Measurements from ENCODE around the gene SSTR3.

DNA sequence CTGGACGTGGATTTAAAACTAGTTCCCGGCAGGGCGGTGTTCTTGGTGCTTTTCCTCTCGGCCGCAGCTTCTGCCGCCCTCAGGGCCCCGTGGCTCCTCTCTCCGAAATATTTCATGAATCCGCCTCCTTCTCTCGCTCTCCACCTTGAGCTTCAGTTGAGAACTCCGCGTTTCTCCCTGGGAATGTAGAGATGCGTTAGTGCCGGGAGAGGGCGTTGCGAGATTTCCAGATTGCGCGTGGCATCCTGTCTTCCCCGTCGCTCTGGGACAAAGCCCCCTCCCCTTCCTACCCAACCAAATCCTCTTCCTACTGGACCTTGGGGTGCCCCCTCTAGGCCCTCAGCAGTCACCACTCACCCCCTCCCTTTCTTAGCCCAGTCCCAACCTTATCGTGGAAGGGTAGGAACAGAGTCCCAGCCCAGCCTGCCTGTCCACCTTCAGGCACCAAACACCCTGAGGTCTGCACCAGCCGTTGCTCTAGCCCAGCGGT, 47.3 kb upstream of the SSTR3 start:
- TF ChIP-seq ZFX (CRISPR knock-in tag; IDR thresholded peaks at IDR 0.05; ENCODE audit: low read depth) (no peak), HCFC1 (IDR thresholded peaks at IDR 0.05; ENCODE audit: low read depth, low read length) (no peak), ZNF24 (IDR thresholded peaks at IDR 0.05) (no peak), TAF1 (CRISPR knock-in tag; IDR thresholded peaks at IDR 0.05) (no peak), HHEX (CRISPR knock-in tag; IDR thresholded peaks at IDR 0.05) (no peak), ZNF773 (CRISPR knock-in tag; IDR thresholded peaks at IDR 0.05; ENCODE audit: borderline replicate concordance) (no peak), CHD2 (IDR thresholded peaks at IDR 0.05; ENCODE audit: low read depth, low read length) (no peak), GTF2F1 (IDR thresholded peaks at IDR 0.05; ENCODE audit: low read length) (no peak), POLR2A (IDR thresholded peaks at IDR 0.05; ENCODE audit: insufficient read depth in 1 of 2, low read depth in 2 of 2, low read length in 2 of 2) (no peak)
